ENCODE data around the gene MYPN.

MYPN gene

DNA sequence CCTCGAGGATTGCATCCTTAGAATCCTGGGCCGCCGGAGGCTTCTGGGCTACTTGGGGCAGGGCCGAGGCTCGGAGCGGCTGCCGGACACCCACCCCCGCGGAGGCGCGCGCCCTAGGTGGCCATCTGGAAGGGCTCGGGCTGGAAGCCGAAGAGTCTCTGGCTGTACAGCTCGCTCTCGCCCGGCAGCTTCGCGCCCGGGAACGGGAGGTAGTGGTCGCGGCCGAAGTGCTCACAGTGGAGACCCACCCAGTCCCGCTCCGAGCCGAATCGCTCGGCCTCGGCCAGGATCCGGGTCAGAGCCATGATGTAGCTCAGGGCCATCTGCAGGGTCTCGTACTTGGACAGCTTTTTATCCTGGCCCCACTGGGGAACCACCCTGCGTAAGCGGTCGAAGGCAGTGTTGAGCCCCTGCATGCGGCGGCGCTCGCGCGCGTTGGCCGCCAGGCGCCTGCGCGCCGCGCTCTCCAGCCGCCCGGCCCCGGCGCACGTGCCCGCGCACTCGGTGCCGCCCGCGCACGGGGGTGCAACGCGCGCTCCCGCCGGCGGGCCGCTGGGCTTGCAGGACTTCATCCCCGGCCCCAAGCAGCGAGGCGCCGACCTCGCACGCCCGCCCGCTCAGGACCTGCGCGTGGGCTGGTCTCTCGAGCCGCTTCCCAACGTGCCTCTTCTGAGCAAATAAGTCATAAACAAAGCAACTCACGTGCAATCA is 122.0 kb downstream of the MYPN start (continued):
- TF ChIP-seq ZNF114 (tag by site-specific recombination; IDR thresholded peaks at IDR 0.05) (no peak), ZNF692 (tag by site-specific recombination; IDR thresholded peaks at IDR 0.05) (peak; percentile 96), ZNF24 (tag by site-specific recombination; IDR thresholded peaks at IDR 0.05) (0 out of 2 replicates have a peak, but pooled peaks have one; percentile 29), ZNF677 (tag by site-specific recombination; IDR thresholded peaks at IDR 0.05) (no peak), ZNF423 (tag by site-specific recombination; IDR thresholded peaks at IDR 0.05) (peak; percentile 45; the same call in 1 of the 2 replicates), ZNF214 (tag by site-specific recombination; IDR thresholded peaks at IDR 0.05; ENCODE audit: borderline replicate concordance) (no peak), ZNF560 (tag by site-specific recombination; IDR thresholded peaks at IDR 0.05; ENCODE audit: borderline replicate concordance) (no peak), ZNF37A (tag by site-specific recombination; IDR thresholded peaks at IDR 0.05) (no peak), ZNF155 (tag by site-specific recombination; IDR thresholded peaks at IDR 0.05) (no peak), ZNF292 (tag by site-specific recombination; IDR thresholded peaks at IDR 0.05; ENCODE audit: borderline replicate concordance, low read depth) (no peak), ZNF571 (tag by site-specific recombination; IDR thresholded peaks at IDR 0.05) (no peak), IKZF3 (tag by site-specific recombination; IDR thresholded peaks at IDR 0.05) (no peak), ZNF747 (tag by site-specific recombination; IDR thresholded peaks at IDR 0.05) (no peak), SETDB1 (IDR thresholded peaks at IDR 0.05; ENCODE audit: insufficient read length, low read length) (no peak), ZNF449 (tag by site-specific recombination; IDR thresholded peaks at IDR 0.05) (no peak), TSHZ1 (tag by site-specific recombination; IDR thresholded peaks at IDR 0.05; ENCODE audit: borderline replicate concordance) (no peak), BCL11B (tag by site-specific recombination; IDR thresholded peaks at IDR 0.05; ENCODE audit: low read depth) (no peak), ZNF140 (tag by site-specific recombination; IDR thresholded peaks at IDR 0.05) (no peak), ZNF211 (tag by site-specific recombination; IDR thresholded peaks at IDR 0.05; ENCODE audit: low read depth) (no peak), ZNF26 (tag by site-specific recombination; IDR thresholded peaks at IDR 0.05) (no peak), ZNF335 (tag by site-specific recombination; conservative IDR thresholded peaks at IDR 0.05) (peak; percentile 89), ZNF157 (tag by site-specific recombination; IDR thresholded peaks at IDR 0.05) (no peak), ZFHX2 (tag by site-specific recombination; conservative IDR thresholded peaks at IDR 0.05) (peak; percentile 76)
- TF ChIP-seq, protein P1, sequence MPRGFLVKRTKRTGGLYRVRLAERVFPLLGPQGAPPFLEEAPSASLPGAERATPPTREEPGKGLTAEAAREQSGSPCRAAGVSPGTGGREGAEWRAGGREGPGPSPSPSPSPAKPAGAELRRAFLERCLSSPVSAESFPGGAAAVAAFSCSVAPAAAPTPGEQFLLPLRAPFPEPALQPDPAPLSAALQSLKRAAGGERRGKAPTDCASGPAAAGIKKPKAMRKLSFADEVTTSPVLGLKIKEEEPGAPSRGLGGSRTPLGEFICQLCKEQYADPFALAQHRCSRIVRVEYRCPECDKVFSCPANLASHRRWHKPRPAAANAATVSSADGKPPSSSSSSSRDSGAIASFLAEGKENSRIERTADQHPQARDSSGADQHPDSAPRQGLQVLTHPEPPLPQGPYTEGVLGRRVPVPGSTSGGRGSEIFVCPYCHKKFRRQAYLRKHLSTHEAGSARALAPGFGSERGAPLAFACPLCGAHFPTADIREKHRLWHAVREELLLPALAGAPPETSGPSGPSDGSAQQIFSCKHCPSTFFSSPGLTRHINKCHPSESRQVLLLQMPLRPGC (tag by site-specific recombination; IDR thresholded peaks at IDR 0.05) = peak; percentile 9; the same call in 1 of the 2 replicates
- TF ChIP-seq, protein P2, sequence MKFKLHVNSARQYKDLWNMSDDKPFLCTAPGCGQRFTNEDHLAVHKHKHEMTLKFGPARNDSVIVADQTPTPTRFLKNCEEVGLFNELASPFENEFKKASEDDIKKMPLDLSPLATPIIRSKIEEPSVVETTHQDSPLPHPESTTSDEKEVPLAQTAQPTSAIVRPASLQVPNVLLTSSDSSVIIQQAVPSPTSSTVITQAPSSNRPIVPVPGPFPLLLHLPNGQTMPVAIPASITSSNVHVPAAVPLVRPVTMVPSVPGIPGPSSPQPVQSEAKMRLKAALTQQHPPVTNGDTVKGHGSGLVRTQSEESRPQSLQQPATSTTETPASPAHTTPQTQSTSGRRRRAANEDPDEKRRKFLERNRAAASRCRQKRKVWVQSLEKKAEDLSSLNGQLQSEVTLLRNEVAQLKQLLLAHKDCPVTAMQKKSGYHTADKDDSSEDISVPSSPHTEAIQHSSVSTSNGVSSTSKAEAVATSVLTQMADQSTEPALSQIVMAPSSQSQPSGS (tag by site-specific recombination; IDR thresholded peaks at IDR 0.05; ENCODE audit: low read depth) = no peak
- TF ChIP-seq, protein P3, sequence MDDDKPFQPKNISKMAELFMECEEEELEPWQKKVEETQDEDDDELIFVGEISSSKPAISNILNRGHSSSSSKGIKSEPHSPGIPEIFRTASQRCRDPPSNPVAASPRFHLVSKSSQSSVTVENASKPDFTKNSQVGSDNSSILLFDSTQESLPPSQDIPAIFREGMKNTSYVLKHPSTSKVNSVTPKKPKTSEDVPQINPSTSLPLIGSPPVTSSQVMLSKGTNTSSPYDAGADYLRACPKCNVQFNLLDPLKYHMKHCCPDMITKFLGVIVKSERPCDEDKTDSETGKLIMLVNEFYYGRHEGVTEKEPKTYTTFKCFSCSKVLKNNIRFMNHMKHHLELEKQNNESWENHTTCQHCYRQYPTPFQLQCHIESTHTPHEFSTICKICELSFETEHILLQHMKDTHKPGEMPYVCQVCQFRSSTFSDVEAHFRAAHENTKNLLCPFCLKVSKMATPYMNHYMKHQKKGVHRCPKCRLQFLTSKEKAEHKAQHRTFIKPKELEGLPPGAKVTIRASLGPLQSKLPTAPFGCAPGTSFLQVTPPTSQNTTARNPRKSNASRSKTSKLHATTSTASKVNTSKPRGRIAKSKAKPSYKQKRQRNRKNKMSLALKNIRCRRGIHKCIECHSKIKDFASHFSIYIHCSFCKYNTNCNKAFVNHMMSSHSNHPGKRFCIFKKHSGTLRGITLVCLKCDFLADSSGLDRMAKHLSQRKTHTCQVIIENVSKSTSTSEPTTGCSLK (tag by site-specific recombination; IDR thresholded peaks at IDR 0.05) = no peak
